A673 (cell line): ENCODE results near the gene SLC35E3.

Source experiments
- CTCF ChIP-seq: fragments of 300-800, 200-600 bp; sonication (generic); conservative IDR thresholded peaks from 2 replicates; pipeline ENCODE4 v1.5.1; 2017; ENCODE audit warnings: low read depth, mild to moderate bottlenecking, antibody characterized with exemption, low read length, moderate library complexity, mixed read lengths
- EZH2 ChIP-seq: fragments of 200-600 bp; sonication (generic); IDR thresholded peaks from 2 replicates; pipeline ENCODE4 v1.6.1; 2017; ENCODE audit warnings: borderline replicate concordance, low read depth, mild to moderate bottlenecking, mixed read lengths, antibody characterized with exemption, low read length; ENCODE audit not compliant: poor library complexity, severe bottlenecking

GRCh38 chr12:68785358-68785757 is 39.4 kb downstream of the SLC35E3 start:
- TF ChIP-seq CTCF = no peak
- TF ChIP-seq EZH2 = no peak
